T-cell (primary cell): Measurements from ENCODE around the gene VSTM5. TPM values are rescaled to one million over a fixed set of nuclear protein-coding genes. Genes with fewer than 3 reads are reported as not detected.

Experiments used
- ATAC-seq, 4 experiments: fragments of 200-7000 bp in 3 of 4; fragments of 150-1000 bp in 1 of 4; cut with Tn5 transposase; replicated peaks in 1 of 4; 1 replicate in 3 of 4; 2 replicates in 1 of 4; pipeline ENCODE4 v1.10.0; 2021; ENCODE audit warnings: moderate library complexity in 3 of 4, mild to moderate bottlenecking in 2 of 4, moderate number of reproducible peaks in 1 of 4
- CTCF ChIA-PET, 2 donors: fragments of 300-600 bp; sonication (Branson Sonifier 250); formaldehyde crosslinking; loops; one replicate each; lab custom pipeline; 2022; ENCODE audit warnings: antibody characterized with exemption in 2 of 2; lab: Charles Lee
- POLR2A ChIA-PET, 2 donors: fragments of 300-600 bp; sonication (Branson Sonifier 250); formaldehyde crosslinking; loops; one replicate each; lab custom pipeline; 2022; ENCODE audit warnings: antibody characterized with exemption in 2 of 2; lab: Charles Lee
- DNase-seq, 35 experiments: peaks; one replicate each; pipeline versions ENCODE4 v3.0.0 to v3.0.0-alpha.2; 2013 to 2023
- H3K27ac ChIP-seq: one replicate; pipeline ENCODE4 v1.5.1; 2013; ENCODE audit warnings: low read length
- H3K27me3 ChIP-seq, 2 experiments: replicated peaks in 1 of 2; 1 replicate in 1 of 2; 2 replicates in 1 of 2; pipeline versions ENCODE4 v1.6.1 to v1.7.0; 2013; ENCODE audit warnings: low read length in 1 of 2, mixed read lengths in 1 of 2; ENCODE audit not compliant: control insufficient read depth in 2 of 2, insufficient read depth in 2 of 2; ENCODE audit errors: extremely low read depth in 1 of 2
- H3K36me3 ChIP-seq, 2 donors: 1 replicate in 1 of 2; 2 replicates in 1 of 2; pipeline versions ENCODE4 v1.6.1 to v1.7.0; 2013; ENCODE audit warnings: low read length in 1 of 2; ENCODE audit not compliant: control insufficient read depth in 2 of 2, insufficient read depth in 1 of 2; ENCODE audit errors: extremely low read depth in 1 of 2
- H3K4me1 ChIP-seq, 2 experiments: 1 replicate in 1 of 2; 2 replicates in 1 of 2; pipeline versions ENCODE4 v1.6.1 to v1.7.0; 2013; ENCODE audit warnings: low read length in 2 of 2, mixed read lengths in 1 of 2; ENCODE audit not compliant: insufficient read depth in 2 of 2, control insufficient read depth in 1 of 2; ENCODE audit errors: extremely low read depth in 1 of 2
- H3K4me3 ChIP-seq, 2 donors: 1 replicate in 1 of 2; 2 replicates in 1 of 2; pipeline versions ENCODE4 v1.5.1 to v1.7.0; 2013; ENCODE audit warnings: mild to moderate bottlenecking in 2 of 2, low read length in 1 of 2, moderate library complexity in 1 of 2; ENCODE audit not compliant: control insufficient read depth in 1 of 2; ENCODE audit errors: extremely low read depth in 1 of 2
- H3K9me3 ChIP-seq: 2 replicates; pipeline ENCODE4 v1.7.0; 2013
- H3K27ac Mint-ChIP-seq, 2 donors: one replicate each; pipeline ENCODE4 v1.8.0; 2020 to 2021; ENCODE audit warnings: mild to moderate bottlenecking in 2 of 2, mixed read lengths in 2 of 2
- H3K27me3 Mint-ChIP-seq, 2 donors: one replicate each; pipeline ENCODE4 v1.8.0; 2021 to 2022; ENCODE audit warnings: mixed read lengths in 2 of 2
- H3K36me3 Mint-ChIP-seq: one replicate; pipeline ENCODE4 v1.8.0; 2021; ENCODE audit warnings: mixed read lengths
- H3K4me1 Mint-ChIP-seq, 3 donors: one replicate each; pipeline ENCODE4 v1.8.0; 2020 to 2022; ENCODE audit warnings: mixed read lengths in 3 of 3, mild to moderate bottlenecking in 1 of 3
- H3K4me3 Mint-ChIP-seq, 3 donors: one replicate each; pipeline ENCODE4 v1.8.0; 2020 to 2022; ENCODE audit warnings: mild to moderate bottlenecking in 3 of 3, mixed read lengths in 3 of 3, moderate library complexity in 3 of 3
- H3K9me3 Mint-ChIP-seq, 3 donors: one replicate each; pipeline ENCODE4 v1.8.0; 2020 to 2022; ENCODE audit warnings: mixed read lengths in 3 of 3
- WGBS: methylation state at CpG from one replicate; pipeline ENCODE4 v1.1.5; 2013; ENCODE audit warnings: missing lambda C conversion rate; ENCODE audit not compliant: insufficient coverage; 5-methylcytosine and 5-hydroxymethylcytosine counted together
- total RNA-seq, 35 experiments: library from RNA in 6 of 35; stranded (reverse) in 6 of 35; fragments of 120-200 nt in 1 of 35; gene quantifications; one replicate each; pipeline versions ENCODE4 v1.2.1 to v1.2.4 and lab custom pipeline; 2013 to 2026

VSTM5 gene
- total RNA-seq, 5 donors from 2014 or later (not counting 1 experiment from before 2014, with no cell fraction given): not detected

GRCh38 chr11:93796441-93797231 is 53.8 kb downstream of the VSTM5 start:
- H3K4me1 ChIP-seq: no peaks in the 10 kb centered on the region
- CTCF ChIA-PET: no interaction called here
- DNase-seq: no peak
- H3K4me3 ChIP-seq: no peak overlapping the region
- Mint-ChIP-seq H3K36me3 (peaks cover 55% of the 10 kb centered on the region), H3K27ac (no peak overlapping the region), H3K27me3 (no peaks in the 10 kb centered on the region), H3K9me3 (no peaks in the 10 kb centered on the region), H3K4me1 (peaks cover 5 to 11% (median 9%) of the 10 kb centered on the region in 3 donors), H3K4me3 (no peak overlapping the region)
- H3K36me3 ChIP-seq: peaks cover 3 to 83% of the 10 kb centered on the region in 2 donors
- no peaks in the 10 kb centered on the region for H3K27me3 ChIP-seq
- WGBS: no CpG with 5 or more reads among the region's 6 CpGs
- no peak for ATAC-seq
- no peaks in the 10 kb centered on the region for H3K9me3 ChIP-seq
- no peak overlapping the region for H3K27ac ChIP-seq
- POLR2A ChIA-PET: interaction anchor here in 1 of 2 donors (0.8 to 1.0 kb wide), 2 partner anchors 10 to 55 kb away, joined by 3 to 5 read pairs; partner anchors contain the start of genes C11orf54 and TAF1D

- H3K9me3 Mint-ChIP-seq: no peaks in the 10 kb centered on the region
- peaks cover 66% of the 10 kb centered on the region for H3K36me3 Mint-ChIP-seq
- peaks cover 4 to 7% of the 10 kb centered on the region in 2 experiments for H3K4me1 ChIP-seq
- H3K4me1 Mint-ChIP-seq: peaks cover 25 to 31% (median 27%) of the 10 kb centered on the region in 3 donors
- ChIA-PET CTCF (no interaction called here), POLR2A (interaction anchor here in 1 of 2 donors (1.0 kb wide), 2 partner anchors 9 to 51 kb away, joined by 3 read pairs; no protein-coding TSS in a partner anchor)
- H3K27me3 Mint-ChIP-seq: no peaks in the 10 kb centered on the region
- no peak overlapping the region for H3K4me3 ChIP-seq
- H3K27ac Mint-ChIP-seq: no peak overlapping the region
- ATAC-seq (no peak), DNase-seq (no peak)
- no peak overlapping the region for H3K27ac ChIP-seq
- peaks cover 0 to 77% of the 10 kb centered on the region in 2 donors for H3K36me3 ChIP-seq
- no peak overlapping the region for H3K4me3 Mint-ChIP-seq
- no peaks in the 10 kb centered on the region for H3K9me3 ChIP-seq
- 100% methylated on average over 3 of the region's 5 CpGs for WGBS
- no peaks in the 10 kb centered on the region for H3K27me3 ChIP-seq
These were observed 58.9 kb downstream of the VSTM5 start for GRCh38 chr11:93791493-93791892.

GRCh38 chr11:93784935-93785360 is 65.5 kb downstream of the VSTM5 start:
- DNase-seq: peak in 2 of 35 experiments; percentile 2
- under 1% methylated on average over 13 of the region's 13 CpGs for WGBS
- Mint-ChIP-seq H3K9me3 (no peaks in the 10 kb centered on the region), H3K4me3 (peak overlapping the region; percentile 90 to 99 (median 92)), H3K36me3 (peaks cover 24% of the 10 kb centered on the region), H3K27ac (peak overlapping the region; percentile 94 to 98), H3K4me1 (peaks cover 49 to 53% (median 53%) of the 10 kb centered on the region in 3 donors), H3K27me3 (no peaks in the 10 kb centered on the region)
- Histone ChIP-seq H3K4me1 (peaks cover 19 to 25% of the 10 kb centered on the region in 2 experiments), H3K36me3 (peaks cover 0 to 20% of the 10 kb centered on the region in 2 donors), H3K27me3 (no peaks in the 10 kb centered on the region), H3K27ac (peak overlapping the region; percentile 86), H3K4me3 (peak overlapping the region; percentile 80 to 94), H3K9me3 (no peaks in the 10 kb centered on the region)
- peak in 1 of 4 experiments; percentile 0 for ATAC-seq
- CTCF ChIA-PET: interaction anchor here in 1 of 2 donors (1.1 kb wide), 1 partner anchor 44 kb away, joined by 7 read pairs; the partner anchor contains the start of genes C11orf54 and TAF1D
- POLR2A ChIA-PET: interaction anchor here in 1 of 2 donors (1.1 kb wide), 1 partner anchor 9 kb away, joined by 3 read pairs; no protein-coding TSS in a partner anchor

- peaks cover 19% of the 10 kb centered on the region for H3K36me3 Mint-ChIP-seq
- DNase-seq (peak; percentile 78 to 92 (median 84)), ATAC-seq (peak; percentile 95 to 98 (median 95))
- peaks cover 0 to 14% of the 10 kb centered on the region in 2 donors for H3K36me3 ChIP-seq
- H3K4me1 ChIP-seq: peaks cover 19 to 25% of the 10 kb centered on the region in 2 experiments
- no peaks in the 10 kb centered on the region for H3K9me3 ChIP-seq
- POLR2A ChIA-PET: interaction anchor here (0.5 to 1.6 kb wide), 7 partner anchors 9 to 344 kb away, joined by 3 to 41 read pairs (median 6); partner anchors contain the start of genes C11orf54 (in 1 of the 2), PANX1 (in 1 of the 2) and TAF1D (in 1 of the 2)
- no peaks in the 10 kb centered on the region for H3K9me3 Mint-ChIP-seq
- no peaks in the 10 kb centered on the region for H3K27me3 Mint-ChIP-seq
- peak within 1 kb of the TSS; percentile 90 to 99 (median 92) for H3K4me3 Mint-ChIP-seq
- H3K4me1 Mint-ChIP-seq: peaks cover 46 to 53% (median 51%) of the 10 kb centered on the region in 3 donors
- H3K4me3 ChIP-seq: peak within 1 kb of the TSS; percentile 80 to 94
- no peaks in the 10 kb centered on the region for H3K27me3 ChIP-seq
- peak within 1 kb of the TSS; percentile 86 for H3K27ac ChIP-seq
- CTCF ChIA-PET: interaction anchor here (0.7 to 1.3 kb wide), 10 partner anchors 11 to 726 kb away, joined by 3 to 37 read pairs (median 4); partner anchors contain the start of genes C11orf54 (in 2 of the 2) and TAF1D (in 1 of the 2)
- H3K27ac Mint-ChIP-seq: peak within 1 kb of the TSS; percentile 94 to 98
- WGBS: under 1% methylated on average over 72 of the region's 72 CpGs
These were observed 66.1 kb downstream of the VSTM5 start, which contains the start of gene MED17 for GRCh38 chr11:93784145-93784934. Gene MED17 (plus strand): TSS chr11:93784282. CDS start chr11:93784514, 232 bp downstream.

GRCh38 chr11:93783765-93784144 is 66.7 kb downstream of the VSTM5 start:
- Mint-ChIP-seq H3K27ac (peak overlapping the region; percentile 94 to 98), H3K4me1 (peaks cover 44 to 51% (median 48%) of the 10 kb centered on the region in 3 donors), H3K36me3 (peaks cover 17% of the 10 kb centered on the region), H3K4me3 (peak overlapping the region; percentile 90 to 99 (median 92)), H3K27me3 (no peaks in the 10 kb centered on the region), H3K9me3 (no peaks in the 10 kb centered on the region)
- CTCF ChIA-PET: interaction anchor here (0.7 to 1.3 kb wide), 10 partner anchors 12 to 727 kb away, joined by 3 to 37 read pairs (median 4); partner anchors contain the start of genes C11orf54 (in 2 of the 2) and TAF1D (in 1 of the 2)
- Histone ChIP-seq H3K27ac (peak overlapping the region; percentile 86), H3K4me1 (peaks cover 19 to 25% of the 10 kb centered on the region in 2 experiments), H3K9me3 (no peaks in the 10 kb centered on the region), H3K27me3 (no peaks in the 10 kb centered on the region), H3K36me3 (peaks cover 0 to 8% of the 10 kb centered on the region in 2 donors), H3K4me3 (peak overlapping the region; percentile 80 to 94)
- DNase-seq: no peak
- POLR2A ChIA-PET: interaction anchor here (0.5 to 1.6 kb wide), 6 partner anchors 8 to 345 kb away, joined by 3 to 41 read pairs (median 6); partner anchors contain the start of genes C11orf54 (in 1 of the 2), PANX1 (in 1 of the 2) and TAF1D (in 1 of the 2)
- ATAC-seq: peak; percentile 18 to 29 (median 24)
- WGBS: 0% methylated on average over 9 of the region's 10 CpGs
